ENCODE measurements around the gene COX20. TPM values are rescaled to one million over a fixed set of nuclear protein-coding genes. Genes with fewer than 3 reads are reported as not detected.
A peak's percentile ranks its signal among the peaks of the same experiment; 100 is the strongest.

Gene COX20
- total and polyA plus RNA-seq, 8 donors: 5.5 to 65.7 (median 50.4) TPM

DNA sequence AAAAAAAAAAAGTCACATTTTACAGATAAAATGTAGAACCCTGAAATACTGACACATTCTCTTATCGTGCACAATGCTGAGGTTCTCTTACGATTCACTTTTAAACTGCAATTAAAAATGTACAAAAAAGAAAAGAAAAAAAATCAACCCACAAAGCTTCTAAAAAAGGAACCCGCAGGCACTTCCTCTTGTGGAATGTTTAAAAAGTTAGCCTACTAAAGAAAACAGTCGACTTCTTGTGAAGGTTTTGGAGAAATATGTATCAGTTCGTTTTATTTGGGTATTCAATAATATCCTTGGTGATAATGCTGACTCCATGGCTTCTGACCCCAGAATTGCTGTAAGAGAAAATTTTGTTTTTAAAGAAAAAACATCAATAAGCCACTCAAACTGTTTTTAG lies 18.7 kb downstream of the COX20 start:
- Histone ChIP-seq H3K9me3 (no peaks in the 10 kb centered on the region), H3K27ac (no peak overlapping the region), H3K36me3 (peaks cover 69 to 98% (median 93%) of the 10 kb centered on the region in 4 donors), H3K4me3 (no peak overlapping the region), H3K4me1 (peaks cover 16 to 95% (median 60%) of the 10 kb centered on the region in 4 donors), H3K27me3 (no peaks in the 10 kb centered on the region)
- no peak for TF ChIP-seq POLR2AphosphoS5 (IDR thresholded peaks at IDR 0.05)
- TF ChIP-seq EP300 (IDR thresholded peaks at IDR 0.05): no peak
- no peak for TF ChIP-seq CTCF (IDR thresholded peaks at IDR 0.05)
- no peak for TF ChIP-seq POLR2A (IDR thresholded peaks at IDR 0.05)
- no peak for DNase-seq
- intact Hi-C loops (cut with DNase I; ENCODE audit: low total_unique reads): no loop called here
- WGBS, 5 donors: 49 to 65% (median 57%) methylated on average over 5 of the region's 5 CpGs

GRCh38 chr1:244854865-244855578 lies 19.6 kb downstream of the COX20 start:
- peaks cover 21 to 96% (median 62%) of the 10 kb centered on the region in 4 donors for H3K4me1 ChIP-seq
- WGBS, 5 donors: 51 to 59% (median 55%) methylated on average over 7 of the region's 7 CpGs
- H3K27me3 ChIP-seq: no peaks in the 10 kb centered on the region
- no peak overlapping the region for H3K4me3 ChIP-seq
- DNase-seq: no peak
- intact Hi-C loops (cut with DNase I; ENCODE audit: low total_unique reads): no loop called here
- H3K9me3 ChIP-seq: no peaks in the 10 kb centered on the region
- peaks cover 78 to 100% (median 100%) of the 10 kb centered on the region in 4 donors for H3K36me3 ChIP-seq
- H3K27ac ChIP-seq: peak overlapping the region in 1 of 5 donors; percentile 34
- no peak for TF ChIP-seq POLR2A (IDR thresholded peaks at IDR 0.05)
- no peak for TF ChIP-seq EP300 (IDR thresholded peaks at IDR 0.05)
- no peak for TF ChIP-seq POLR2AphosphoS5 (IDR thresholded peaks at IDR 0.05)
- no peak for TF ChIP-seq CTCF (IDR thresholded peaks at IDR 0.05)

DNA sequence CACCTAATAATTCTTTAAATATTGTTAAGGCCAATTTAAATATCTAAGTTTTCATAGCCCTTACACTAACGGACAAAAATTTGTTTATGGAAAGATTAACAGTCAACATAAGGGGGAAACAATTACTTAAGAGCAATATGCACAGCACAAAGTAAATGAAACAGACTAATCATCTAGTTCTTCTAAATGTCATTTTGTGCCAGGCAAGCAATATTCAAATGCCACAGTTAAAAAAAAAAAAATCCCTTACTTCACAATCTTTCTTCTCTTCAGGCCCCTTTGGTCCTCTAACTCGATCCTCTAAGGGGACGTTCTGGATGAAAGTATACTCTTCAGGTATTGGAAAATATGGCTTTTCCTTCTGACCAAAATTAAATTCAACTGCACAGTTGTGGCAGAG lies 22.3 kb downstream of the COX20 start:
- intact Hi-C loops (cut with DNase I; ENCODE audit: low total_unique reads): no loop called here
- Histone ChIP-seq H3K27me3 (no peaks in the 10 kb centered on the region), H3K36me3 (peaks cover 74 to 88% (median 82%) of the 10 kb centered on the region in 4 donors), H3K9me3 (no peaks in the 10 kb centered on the region), H3K4me1 (peaks cover 36 to 93% (median 68%) of the 10 kb centered on the region in 4 donors), H3K27ac (no peak overlapping the region), H3K4me3 (no peak overlapping the region)
- TF ChIP-seq EP300 (IDR thresholded peaks at IDR 0.05): no peak
- TF ChIP-seq CTCF (IDR thresholded peaks at IDR 0.05): no peak
- TF ChIP-seq POLR2A (IDR thresholded peaks at IDR 0.05): no peak
- TF ChIP-seq POLR2AphosphoS5 (IDR thresholded peaks at IDR 0.05): no peak
- DNase-seq: no peak
- WGBS, 5 donors: 51 to 56% (median 55%) methylated on average over 3 of the region's 3 CpGs

GRCh38 chr1:244858357-244858756 lies 22.9 kb downstream of the COX20 start:
- peaks cover 68 to 82% (median 76%) of the 10 kb centered on the region in 4 donors for H3K36me3 ChIP-seq
- no peak overlapping the region for H3K27ac ChIP-seq
- intact Hi-C loops (cut with DNase I; ENCODE audit: low total_unique reads): no loop called here
- WGBS, 5 donors: 46 to 71% (median 60%) methylated on average over 1 of the region's 1 CpG
- peaks cover 36 to 87% (median 65%) of the 10 kb centered on the region in 4 donors for H3K4me1 ChIP-seq
- no peaks in the 10 kb centered on the region for H3K27me3 ChIP-seq
- no peaks in the 10 kb centered on the region for H3K9me3 ChIP-seq
- no peak for DNase-seq
- no peak for TF ChIP-seq POLR2AphosphoS5 (IDR thresholded peaks at IDR 0.05)
- no peak for TF ChIP-seq CTCF (IDR thresholded peaks at IDR 0.05)
- TF ChIP-seq POLR2A (IDR thresholded peaks at IDR 0.05): no peak
- no peak overlapping the region for H3K4me3 ChIP-seq

Data from stomach (tissue), 9 donors.